ENCODE data around the gene AKR1E2.

The AKR1E2 gene

DNA sequence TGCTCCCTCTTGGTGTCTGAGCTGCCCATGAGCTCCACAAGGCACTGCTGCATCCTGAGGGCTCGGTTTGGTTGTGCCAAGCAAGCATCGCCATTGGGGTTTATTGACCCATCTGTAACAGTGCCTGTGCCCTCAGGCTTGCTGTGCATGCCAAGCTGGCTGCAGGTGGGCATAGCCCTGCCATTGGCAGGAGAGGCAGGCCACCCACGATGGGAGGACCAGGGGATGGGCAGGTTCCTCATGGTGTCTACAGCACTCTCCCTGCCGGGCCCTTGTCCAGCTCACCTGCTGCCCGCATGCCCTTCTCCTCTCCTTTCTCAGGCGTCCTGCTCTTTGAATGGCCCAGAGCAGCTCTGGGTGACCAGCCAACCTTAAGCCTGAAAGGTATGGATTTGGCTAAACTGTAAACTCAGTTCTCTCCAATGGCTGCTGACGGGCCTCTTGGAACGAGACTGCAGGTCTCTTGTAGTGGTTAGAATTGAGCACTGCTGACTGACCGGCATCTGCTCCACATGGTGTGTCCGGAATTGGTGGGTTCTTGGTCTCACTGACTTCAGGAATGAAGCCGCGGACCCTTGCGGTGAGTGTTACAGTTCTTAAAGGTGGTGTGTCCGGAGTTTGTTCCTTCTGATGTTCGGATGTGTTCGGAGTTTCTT lies 17.6 kb downstream of the AKR1E2 start:
- no peak overlapping the region for H3K9ac ChIP-seq (ENCODE audit: low read depth, low read length)
- no peak overlapping the region for H3K4me3 ChIP-seq (ENCODE audit: low read depth in 1 of 2, low read length in 2 of 2)
- H3K4me2 ChIP-seq (ENCODE audit: insufficient read depth, low read length), result no peak overlapping the region
- H3K36me3 ChIP-seq (ENCODE audit: insufficient read depth, low read length), result no peaks in the 10 kb centered on the region
- H3K27ac ChIP-seq (ENCODE audit: low read length), result no peak overlapping the region
- no peaks in the 10 kb centered on the region for H3K9me3 ChIP-seq (ENCODE audit: insufficient read depth, low read length, severe bottlenecking)
- H3K79me2 ChIP-seq (ENCODE audit: insufficient read depth, low read length), result no peaks in the 10 kb centered on the region
- H3K4me1 ChIP-seq (ENCODE audit: insufficient read depth, low read length), result no peaks in the 10 kb centered on the region
- no peak for ATAC-seq (ENCODE audit: insufficient read depth, low read depth)
- no peaks in the 10 kb centered on the region for H4K20me1 ChIP-seq (ENCODE audit: insufficient read depth, low read length)
- TF ChIP-seq, protein P1, sequence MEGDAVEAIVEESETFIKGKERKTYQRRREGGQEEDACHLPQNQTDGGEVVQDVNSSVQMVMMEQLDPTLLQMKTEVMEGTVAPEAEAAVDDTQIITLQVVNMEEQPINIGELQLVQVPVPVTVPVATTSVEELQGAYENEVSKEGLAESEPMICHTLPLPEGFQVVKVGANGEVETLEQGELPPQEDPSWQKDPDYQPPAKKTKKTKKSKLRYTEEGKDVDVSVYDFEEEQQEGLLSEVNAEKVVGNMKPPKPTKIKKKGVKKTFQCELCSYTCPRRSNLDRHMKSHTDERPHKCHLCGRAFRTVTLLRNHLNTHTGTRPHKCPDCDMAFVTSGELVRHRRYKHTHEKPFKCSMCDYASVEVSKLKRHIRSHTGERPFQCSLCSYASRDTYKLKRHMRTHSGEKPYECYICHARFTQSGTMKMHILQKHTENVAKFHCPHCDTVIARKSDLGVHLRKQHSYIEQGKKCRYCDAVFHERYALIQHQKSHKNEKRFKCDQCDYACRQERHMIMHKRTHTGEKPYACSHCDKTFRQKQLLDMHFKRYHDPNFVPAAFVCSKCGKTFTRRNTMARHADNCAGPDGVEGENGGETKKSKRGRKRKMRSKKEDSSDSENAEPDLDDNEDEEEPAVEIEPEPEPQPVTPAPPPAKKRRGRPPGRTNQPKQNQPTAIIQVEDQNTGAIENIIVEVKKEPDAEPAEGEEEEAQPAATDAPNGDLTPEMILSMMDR (IDR thresholded peaks at IDR 0.05; ENCODE audit: borderline replicate concordance, extremely low read depth, low read length, poor library complexity, severe bottlenecking), result no peak
- TF ChIP-seq EZH2 (IDR thresholded peaks at IDR 0.05; ENCODE audit: borderline replicate concordance, low read depth, low read length, severe bottlenecking), result no peak
- peaks cover 7% of the 10 kb centered on the region for H3K27me3 ChIP-seq (ENCODE audit: insufficient read depth, low read length, poor library complexity)
- no peak for DNase-seq
- no peak overlapping the region for H2AFZ ChIP-seq (ENCODE audit: low read depth, low read length)

- Histone ChIP-seq H3K9me3 (ENCODE audit: insufficient read depth, low read length, severe bottlenecking) (no peaks in the 10 kb centered on the region), H2AFZ (ENCODE audit: low read depth, low read length) (no peak overlapping the region), H3K9ac (ENCODE audit: low read depth, low read length) (no peak overlapping the region), H3K27me3 (ENCODE audit: insufficient read depth, low read length, poor library complexity) (peaks cover 8% of the 10 kb centered on the region), H3K4me3 (ENCODE audit: low read depth in 1 of 2, low read length in 2 of 2) (no peak overlapping the region), H4K20me1 (ENCODE audit: insufficient read depth, low read length) (no peaks in the 10 kb centered on the region), H3K79me2 (ENCODE audit: insufficient read depth, low read length) (no peaks in the 10 kb centered on the region), H3K4me1 (ENCODE audit: insufficient read depth, low read length) (peaks cover 4% of the 10 kb centered on the region; the same call in 1 of the 2 replicates), H3K27ac (ENCODE audit: low read length) (no peak overlapping the region), H3K36me3 (ENCODE audit: insufficient read depth, low read length) (no peaks in the 10 kb centered on the region), H3K4me2 (ENCODE audit: insufficient read depth, low read length) (no peak overlapping the region)
- no peak for ATAC-seq (ENCODE audit: insufficient read depth, low read depth)
- no peak for TF ChIP-seq EZH2 (IDR thresholded peaks at IDR 0.05; ENCODE audit: borderline replicate concordance, low read depth, low read length, severe bottlenecking)
- TF ChIP-seq, protein P1 (IDR thresholded peaks at IDR 0.05; ENCODE audit: borderline replicate concordance, extremely low read depth, low read length, poor library complexity, severe bottlenecking), result no peak
- DNase-seq, result no peak
Observed at GRCh38 chr10:4844864-4845263, 18.9 kb downstream of the AKR1E2 start.

- ATAC-seq (ENCODE audit: insufficient read depth, low read depth) (no peak), DNase-seq (no peak)
- TF ChIP-seq, protein P1 (IDR thresholded peaks at IDR 0.05; ENCODE audit: borderline replicate concordance, extremely low read depth, low read length, poor library complexity, severe bottlenecking), result no peak
- TF ChIP-seq EZH2 (IDR thresholded peaks at IDR 0.05; ENCODE audit: borderline replicate concordance, low read depth, low read length, severe bottlenecking), result no peak
- H3K27me3 ChIP-seq (ENCODE audit: insufficient read depth, low read length, poor library complexity), result peaks cover 8% of the 10 kb centered on the region
- no peaks in the 10 kb centered on the region for H3K79me2 ChIP-seq (ENCODE audit: insufficient read depth, low read length)
- H3K4me3 ChIP-seq (ENCODE audit: low read depth in 1 of 2, low read length in 2 of 2), result no peak overlapping the region
- peaks cover 4% of the 10 kb centered on the region; the same call in 1 of the 2 replicates for H3K4me1 ChIP-seq (ENCODE audit: insufficient read depth, low read length)
- no peaks in the 10 kb centered on the region for H3K9me3 ChIP-seq (ENCODE audit: insufficient read depth, low read length, severe bottlenecking)
- no peak overlapping the region for H3K9ac ChIP-seq (ENCODE audit: low read depth, low read length)
- no peak overlapping the region for H3K27ac ChIP-seq (ENCODE audit: low read length)
- H4K20me1 ChIP-seq (ENCODE audit: insufficient read depth, low read length), result no peaks in the 10 kb centered on the region
- no peak overlapping the region for H3K4me2 ChIP-seq (ENCODE audit: insufficient read depth, low read length)
- no peak overlapping the region for H2AFZ ChIP-seq (ENCODE audit: low read depth, low read length)
- no peaks in the 10 kb centered on the region for H3K36me3 ChIP-seq (ENCODE audit: insufficient read depth, low read length)
Observed at GRCh38 chr10:4845766-4846165, 19.8 kb downstream of the AKR1E2 start.

Measured in DND-41 (cell line).